Keratinocyte (primary cell): ENCODE measurements around the gene CAMKMT.

Experiments
- EZH2 ChIP-seq: IDR thresholded peaks from one replicate; pipeline ENCODE4 v1.6.1; 2012; ENCODE audit warnings: inconsistent platforms, mild to moderate bottlenecking, low read length, moderate library complexity
- TF ChIP-seq, protein P1 (sequence below), 3 experiments: IDR thresholded peaks in 1 of 3; conservative IDR thresholded peaks in 1 of 3; optimal IDR thresholded peaks in 1 of 3; 2 replicates in 2 of 3; 3 replicates in 1 of 3; pipeline versions ENCODE3 to v1.5.1; 2011; ENCODE audit warnings: low read length in 3 of 3, mild to moderate bottlenecking in 3 of 3, moderate library complexity in 2 of 3, control low read depth in 1 of 3, inconsistent platforms in 1 of 3; ENCODE audit not compliant: insufficient read depth in 2 of 3; ENCODE audit errors: extremely low read depth in 1 of 3

- TF ChIP-seq, protein P1, sequence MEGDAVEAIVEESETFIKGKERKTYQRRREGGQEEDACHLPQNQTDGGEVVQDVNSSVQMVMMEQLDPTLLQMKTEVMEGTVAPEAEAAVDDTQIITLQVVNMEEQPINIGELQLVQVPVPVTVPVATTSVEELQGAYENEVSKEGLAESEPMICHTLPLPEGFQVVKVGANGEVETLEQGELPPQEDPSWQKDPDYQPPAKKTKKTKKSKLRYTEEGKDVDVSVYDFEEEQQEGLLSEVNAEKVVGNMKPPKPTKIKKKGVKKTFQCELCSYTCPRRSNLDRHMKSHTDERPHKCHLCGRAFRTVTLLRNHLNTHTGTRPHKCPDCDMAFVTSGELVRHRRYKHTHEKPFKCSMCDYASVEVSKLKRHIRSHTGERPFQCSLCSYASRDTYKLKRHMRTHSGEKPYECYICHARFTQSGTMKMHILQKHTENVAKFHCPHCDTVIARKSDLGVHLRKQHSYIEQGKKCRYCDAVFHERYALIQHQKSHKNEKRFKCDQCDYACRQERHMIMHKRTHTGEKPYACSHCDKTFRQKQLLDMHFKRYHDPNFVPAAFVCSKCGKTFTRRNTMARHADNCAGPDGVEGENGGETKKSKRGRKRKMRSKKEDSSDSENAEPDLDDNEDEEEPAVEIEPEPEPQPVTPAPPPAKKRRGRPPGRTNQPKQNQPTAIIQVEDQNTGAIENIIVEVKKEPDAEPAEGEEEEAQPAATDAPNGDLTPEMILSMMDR (optimal IDR thresholded peaks at IDR 0.05 in 1 of 3, IDR thresholded peaks at IDR 0.05 in 1 of 3, conservative IDR thresholded peaks at IDR 0.05 in 1 of 3; ENCODE audit: extremely low read depth in 1 of 3, insufficient read depth in 2 of 3, low read length in 3 of 3): no peak
- TF ChIP-seq EZH2: no peak
Measured at GRCh38 chr2:44351676-44352075, 10.1 kb upstream of the CAMKMT start.
